SK-N-SH (cell line): ENCODE measurements around the gene COLEC12.

Experiments used
- POLR2AphosphoS5 ChIP-seq: IDR thresholded peaks from 2 replicates; pipeline ENCODE4 v1.6.1; 2012; ENCODE audit warnings: low read depth, low read length
- TF ChIP-seq, protein P1 (sequence below): IDR thresholded peaks from 2 replicates; pipeline ENCODE4 v1.4.0; 2012; ENCODE audit warnings: low read depth, borderline replicate concordance
- TF ChIP-seq, protein P2 (sequence below): fragments of 200-600 bp; sonication (generic); IDR thresholded peaks from 2 replicates; pipeline ENCODE4 v1.6.1; 2017; ENCODE audit warnings: antibody characterized with exemption, mild to moderate bottlenecking, moderate library complexity

- TF ChIP-seq, protein P1, sequence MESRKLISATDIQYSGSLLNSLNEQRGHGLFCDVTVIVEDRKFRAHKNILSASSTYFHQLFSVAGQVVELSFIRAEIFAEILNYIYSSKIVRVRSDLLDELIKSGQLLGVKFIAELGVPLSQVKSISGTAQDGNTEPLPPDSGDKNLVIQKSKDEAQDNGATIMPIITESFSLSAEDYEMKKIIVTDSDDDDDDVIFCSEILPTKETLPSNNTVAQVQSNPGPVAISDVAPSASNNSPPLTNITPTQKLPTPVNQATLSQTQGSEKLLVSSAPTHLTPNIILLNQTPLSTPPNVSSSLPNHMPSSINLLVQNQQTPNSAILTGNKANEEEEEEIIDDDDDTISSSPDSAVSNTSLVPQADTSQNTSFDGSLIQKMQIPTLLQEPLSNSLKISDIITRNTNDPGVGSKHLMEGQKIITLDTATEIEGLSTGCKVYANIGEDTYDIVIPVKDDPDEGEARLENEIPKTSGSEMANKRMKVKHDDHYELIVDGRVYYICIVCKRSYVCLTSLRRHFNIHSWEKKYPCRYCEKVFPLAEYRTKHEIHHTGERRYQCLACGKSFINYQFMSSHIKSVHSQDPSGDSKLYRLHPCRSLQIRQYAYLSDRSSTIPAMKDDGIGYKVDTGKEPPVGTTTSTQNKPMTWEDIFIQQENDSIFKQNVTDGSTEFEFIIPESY: no peak
- no peak for TF ChIP-seq POLR2AphosphoS5
- TF ChIP-seq, protein P2, sequence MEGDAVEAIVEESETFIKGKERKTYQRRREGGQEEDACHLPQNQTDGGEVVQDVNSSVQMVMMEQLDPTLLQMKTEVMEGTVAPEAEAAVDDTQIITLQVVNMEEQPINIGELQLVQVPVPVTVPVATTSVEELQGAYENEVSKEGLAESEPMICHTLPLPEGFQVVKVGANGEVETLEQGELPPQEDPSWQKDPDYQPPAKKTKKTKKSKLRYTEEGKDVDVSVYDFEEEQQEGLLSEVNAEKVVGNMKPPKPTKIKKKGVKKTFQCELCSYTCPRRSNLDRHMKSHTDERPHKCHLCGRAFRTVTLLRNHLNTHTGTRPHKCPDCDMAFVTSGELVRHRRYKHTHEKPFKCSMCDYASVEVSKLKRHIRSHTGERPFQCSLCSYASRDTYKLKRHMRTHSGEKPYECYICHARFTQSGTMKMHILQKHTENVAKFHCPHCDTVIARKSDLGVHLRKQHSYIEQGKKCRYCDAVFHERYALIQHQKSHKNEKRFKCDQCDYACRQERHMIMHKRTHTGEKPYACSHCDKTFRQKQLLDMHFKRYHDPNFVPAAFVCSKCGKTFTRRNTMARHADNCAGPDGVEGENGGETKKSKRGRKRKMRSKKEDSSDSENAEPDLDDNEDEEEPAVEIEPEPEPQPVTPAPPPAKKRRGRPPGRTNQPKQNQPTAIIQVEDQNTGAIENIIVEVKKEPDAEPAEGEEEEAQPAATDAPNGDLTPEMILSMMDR: no peak
Measured at GRCh38 chr18:294566-294965, 205.9 kb downstream of the COLEC12 start.
